Cortex of kidney (tissue), 1 donor: ENCODE data around the gene RNF26.

ENCODE experiments used
- DNase-seq: peaks from one replicate; lab custom pipeline; 2025; lab: John Stamatoyannopoulos, UW

RNF26 gene

GRCh38 chr11:119316016-119316728 lies 18.2 kb upstream of the RNF26 start:
- no peak for DNase-seq

GRCh38 chr11:119316729-119317591 lies 17.4 kb upstream of the RNF26 start, which contains the start of gene MCAM:
TSS of gene MCAM (minus strand) at chr11:119317130. CDS start at chr11:119317101, 29 bp downstream.
- DNase-seq = no peak

GRCh38 chr11:119317592-119318239 lies 16.6 kb upstream of the RNF26 start:
- DNase-seq = no peak

GRCh38 chr11:119318240-119319135 lies 15.8 kb upstream of the RNF26 start:
- DNase-seq = no peak

GRCh38 chr11:119319136-119319699 lies 15.1 kb upstream of the RNF26 start:
- DNase-seq = no peak

- no peak for DNase-seq
Observed at GRCh38 chr11:119319700-119320239, 14.6 kb upstream of the RNF26 start.

- DNase-seq = no peak
Observed at GRCh38 chr11:119320240-119320775, 14.0 kb upstream of the RNF26 start.

GRCh38 chr11:119320776-119321524 lies 13.4 kb upstream of the RNF26 start:
- no peak for DNase-seq

- DNase-seq = no peak
Observed at GRCh38 chr11:119322360-119322739, 12.0 kb upstream of the RNF26 start.

GRCh38 chr11:119322921-119323531 lies 11.3 kb upstream of the RNF26 start:
- no peak for DNase-seq

GRCh38 chr11:119323532-119324033 lies 10.7 kb upstream of the RNF26 start:
- no peak for DNase-seq

GRCh38 chr11:119324189-119324588 lies 10.1 kb upstream of the RNF26 start:
- no peak for DNase-seq

GRCh38 chr11:119329320-119329719 lies 5.0 kb upstream of the RNF26 start:
- no peak for DNase-seq

- DNase-seq = no peak
Observed at GRCh38 chr11:119330237-119330636, 4.1 kb upstream of the RNF26 start.

GRCh38 chr11:119332111-119332765 lies 2.1 kb upstream of the RNF26 start:
- no peak for DNase-seq

- DNase-seq = no peak
Observed at GRCh38 chr11:119335091-119335654, 846 bp downstream of the RNF26 start.

GRCh38 chr11:119335655-119336543 lies 1.6 kb downstream of the RNF26 start:
- DNase-seq = no peak
